ENCODE data around the gene BPHL. TPM values are rescaled to one million over a fixed set of nuclear protein-coding genes. Genes with fewer than 3 reads are reported as not detected.
"Not testable (repeated sequence)": the region's sequence is repeated elsewhere in the genome, so short reads cannot be mapped to it uniquely, and the experiment has no call there.

The BPHL gene
- total RNA-seq, 1 experiment from 2014 or later, result 29.5 TPM

DNA sequence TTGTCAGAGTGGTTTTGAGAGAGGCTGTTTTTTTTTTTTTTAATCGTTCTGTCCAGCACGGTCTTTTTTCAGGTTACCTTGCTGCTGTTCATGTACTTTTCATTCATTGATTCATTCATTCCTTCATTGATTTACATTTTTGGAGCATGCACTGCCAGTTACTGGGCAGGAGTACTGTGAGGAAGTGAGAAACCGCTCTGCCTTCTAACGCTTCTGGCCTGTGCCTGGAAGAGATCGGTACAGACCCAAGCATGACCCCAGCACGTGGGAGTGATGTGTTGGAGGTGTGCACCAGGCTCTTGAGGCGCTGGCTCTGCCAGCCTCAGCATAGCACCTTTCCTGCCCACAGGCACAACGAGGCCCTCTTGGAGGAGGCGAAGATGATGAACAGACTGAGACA is 41.1 kb upstream of the BPHL start:
- Histone ChIP-seq H3K4me3 (ENCODE audit: low read depth, low read length) (no peak overlapping the region), H3K4me1 (no peaks in the 10 kb centered on the region), H3K36me3 (ENCODE audit: control insufficient read depth, insufficient read depth, low read length) (peaks cover 2% of the 10 kb centered on the region), H3K9me3 (no peaks in the 10 kb centered on the region), H3K27me3 (replicated peaks; ENCODE audit: control insufficient read depth, insufficient read depth, low read length) (no peaks in the 10 kb centered on the region)
- no peaks in the 10 kb centered on the region for H3K27me3 Mint-ChIP-seq (ENCODE audit: insufficient read depth, unreplicated experiment)
- H3K27ac Mint-ChIP-seq (ENCODE audit: unreplicated experiment), result no peak overlapping the region
- H3K36me3 Mint-ChIP-seq (ENCODE audit: insufficient read depth, unreplicated experiment), result peaks cover 44% of the 10 kb centered on the region
- no peak overlapping the region for H3K4me3 Mint-ChIP-seq (ENCODE audit: unreplicated experiment)
- no peak for DNase-seq
- TF ChIP-seq, protein P1, sequence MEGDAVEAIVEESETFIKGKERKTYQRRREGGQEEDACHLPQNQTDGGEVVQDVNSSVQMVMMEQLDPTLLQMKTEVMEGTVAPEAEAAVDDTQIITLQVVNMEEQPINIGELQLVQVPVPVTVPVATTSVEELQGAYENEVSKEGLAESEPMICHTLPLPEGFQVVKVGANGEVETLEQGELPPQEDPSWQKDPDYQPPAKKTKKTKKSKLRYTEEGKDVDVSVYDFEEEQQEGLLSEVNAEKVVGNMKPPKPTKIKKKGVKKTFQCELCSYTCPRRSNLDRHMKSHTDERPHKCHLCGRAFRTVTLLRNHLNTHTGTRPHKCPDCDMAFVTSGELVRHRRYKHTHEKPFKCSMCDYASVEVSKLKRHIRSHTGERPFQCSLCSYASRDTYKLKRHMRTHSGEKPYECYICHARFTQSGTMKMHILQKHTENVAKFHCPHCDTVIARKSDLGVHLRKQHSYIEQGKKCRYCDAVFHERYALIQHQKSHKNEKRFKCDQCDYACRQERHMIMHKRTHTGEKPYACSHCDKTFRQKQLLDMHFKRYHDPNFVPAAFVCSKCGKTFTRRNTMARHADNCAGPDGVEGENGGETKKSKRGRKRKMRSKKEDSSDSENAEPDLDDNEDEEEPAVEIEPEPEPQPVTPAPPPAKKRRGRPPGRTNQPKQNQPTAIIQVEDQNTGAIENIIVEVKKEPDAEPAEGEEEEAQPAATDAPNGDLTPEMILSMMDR (IDR thresholded peaks at IDR 0.05; ENCODE audit: insufficient read depth in 1 of 2, low read depth in 1 of 2, low read length in 1 of 2, severe bottlenecking in 1 of 2, unreplicated experiment in 1 of 2), result no peak
- BruUV-seq (replicated peaks), result no TSS peak
- ChIA-PET CTCF (no interaction called here), POLR2A (no interaction called here)
- intact Hi-C loops (cut with micrococcal nuclease; ENCODE audit: unreplicated experiment), result no loop called here
- H3K4me1 Mint-ChIP-seq (ENCODE audit: low read depth, unreplicated experiment), result peaks cover 5% of the 10 kb centered on the region
- no peaks in the 10 kb centered on the region for H3K9me3 Mint-ChIP-seq (ENCODE audit: unreplicated experiment)

DNA sequence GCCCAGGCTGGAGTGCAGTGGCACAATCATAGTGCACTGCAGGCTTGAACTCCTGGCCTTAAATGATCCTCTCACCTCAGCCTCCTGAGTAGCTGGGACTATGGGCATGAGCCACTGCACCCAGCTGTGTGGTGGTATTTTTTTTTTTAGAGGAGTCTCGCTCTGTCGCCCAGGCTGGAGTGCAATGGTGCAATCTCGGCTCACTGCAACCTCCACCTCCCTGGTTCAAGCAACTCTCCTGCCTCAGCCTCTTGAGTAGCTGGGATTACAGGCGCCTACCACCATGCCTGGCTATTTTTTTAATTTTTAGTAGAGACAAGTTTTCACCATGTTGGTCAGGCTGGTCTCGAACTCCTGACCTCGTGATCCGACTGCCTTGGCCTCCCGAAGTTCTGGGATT is 39.6 kb upstream of the BPHL start:
- H3K27ac Mint-ChIP-seq (ENCODE audit: unreplicated experiment); H3K4me1 Mint-ChIP-seq (ENCODE audit: low read depth, unreplicated experiment); H3K4me1 ChIP-seq; POLR2A ChIA-PET; H3K4me3 Mint-ChIP-seq (ENCODE audit: unreplicated experiment); H3K36me3 ChIP-seq (ENCODE audit: control insufficient read depth, insufficient read depth, low read length); H3K4me3 ChIP-seq (ENCODE audit: low read depth, low read length); BruUV-seq (replicated peaks); CTCF ChIA-PET; H3K27me3 Mint-ChIP-seq (ENCODE audit: insufficient read depth, unreplicated experiment); DNase-seq; H3K27me3 ChIP-seq (replicated peaks; ENCODE audit: control insufficient read depth, insufficient read depth, low read length); intact Hi-C loops (cut with micrococcal nuclease; ENCODE audit: unreplicated experiment); H3K9me3 ChIP-seq; H3K9me3 Mint-ChIP-seq (ENCODE audit: unreplicated experiment): not testable (repeated sequence)
- H3K36me3 Mint-ChIP-seq (ENCODE audit: insufficient read depth, unreplicated experiment), result peaks cover 45% of the 10 kb centered on the region

DNA sequence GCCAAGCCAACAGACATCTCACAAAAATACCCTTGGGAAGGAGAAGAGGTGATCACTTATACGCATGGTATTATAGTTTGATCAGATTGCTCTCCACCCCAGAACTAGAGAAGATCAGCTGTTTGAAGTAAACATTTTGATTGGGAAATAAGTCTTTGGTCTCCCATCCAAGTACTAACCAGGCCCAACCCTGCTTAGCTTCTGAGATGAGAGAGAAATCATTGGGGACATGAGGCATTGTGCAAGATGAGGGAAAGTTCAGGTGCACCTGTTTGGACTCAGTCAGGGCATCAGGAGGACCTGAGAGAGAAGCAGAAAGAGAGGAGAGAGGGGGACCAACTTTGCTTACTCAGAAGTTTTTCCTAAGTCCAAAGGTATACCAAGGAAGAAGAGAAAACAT is 38.8 kb upstream of the BPHL start:
- Mint-ChIP-seq H3K36me3 (ENCODE audit: insufficient read depth, unreplicated experiment) (peaks cover 51% of the 10 kb centered on the region), H3K4me3 (ENCODE audit: unreplicated experiment) (no peak overlapping the region), H3K27me3 (ENCODE audit: insufficient read depth, unreplicated experiment) (no peaks in the 10 kb centered on the region), H3K9me3 (ENCODE audit: unreplicated experiment) (no peaks in the 10 kb centered on the region), H3K4me1 (ENCODE audit: low read depth, unreplicated experiment) (peaks cover 5% of the 10 kb centered on the region), H3K27ac (ENCODE audit: unreplicated experiment) (no peak overlapping the region)
- no peak overlapping the region for H3K4me3 ChIP-seq (ENCODE audit: low read depth, low read length)
- H3K36me3 ChIP-seq (ENCODE audit: control insufficient read depth, insufficient read depth, low read length), result peaks cover 2% of the 10 kb centered on the region
- no TSS peak for BruUV-seq (replicated peaks)
- intact Hi-C loops (cut with micrococcal nuclease; ENCODE audit: unreplicated experiment), result no loop called here
- H3K27me3 ChIP-seq (replicated peaks; ENCODE audit: control insufficient read depth, insufficient read depth, low read length), result no peaks in the 10 kb centered on the region
- POLR2A ChIA-PET, result no interaction called here
- H3K9me3 ChIP-seq, result no peaks in the 10 kb centered on the region
- TF ChIP-seq, protein P1 (IDR thresholded peaks at IDR 0.05; ENCODE audit: insufficient read depth in 1 of 2, low read depth in 1 of 2, low read length in 1 of 2, severe bottlenecking in 1 of 2, unreplicated experiment in 1 of 2), result no peak
- CTCF ChIA-PET, result no interaction called here
- no peaks in the 10 kb centered on the region for H3K4me1 ChIP-seq
- DNase-seq, result no peak

DNA sequence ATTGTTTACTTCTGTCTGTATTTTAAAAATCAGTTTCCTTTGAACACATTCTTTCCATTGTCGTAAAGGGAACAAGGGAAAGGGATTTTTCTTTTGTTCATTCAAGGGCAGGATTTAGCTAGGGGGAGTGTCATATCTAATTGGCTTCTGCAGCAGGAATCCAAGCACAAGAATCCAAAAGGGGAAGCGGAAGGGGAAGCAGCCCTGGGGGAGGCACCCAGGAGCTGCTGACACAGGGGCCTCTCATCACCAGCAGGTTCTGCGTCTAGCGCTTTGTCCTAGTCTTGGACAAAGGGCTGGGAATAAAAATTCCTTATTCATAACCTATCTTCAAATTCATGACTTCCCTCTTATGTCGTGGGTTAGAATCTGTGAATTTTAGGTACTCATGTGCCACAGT is 36.6 kb upstream of the BPHL start:
- no peaks in the 10 kb centered on the region for H3K9me3 ChIP-seq
- H3K4me3 ChIP-seq (ENCODE audit: low read depth, low read length), result no peak overlapping the region
- DNase-seq, result no peak
- ChIA-PET CTCF (no interaction called here), POLR2A (no interaction called here)
- TF ChIP-seq, protein P1 (IDR thresholded peaks at IDR 0.05; ENCODE audit: insufficient read depth in 1 of 2, low read depth in 1 of 2, low read length in 1 of 2, severe bottlenecking in 1 of 2, unreplicated experiment in 1 of 2), result no peak
- H3K36me3 ChIP-seq (ENCODE audit: control insufficient read depth, insufficient read depth, low read length), result peaks cover 3% of the 10 kb centered on the region; the same call in 1 of the 2 replicates
- Mint-ChIP-seq H3K27me3 (ENCODE audit: insufficient read depth, unreplicated experiment) (no peaks in the 10 kb centered on the region), H3K36me3 (ENCODE audit: insufficient read depth, unreplicated experiment) (peaks cover 51% of the 10 kb centered on the region), H3K27ac (ENCODE audit: unreplicated experiment) (no peak overlapping the region), H3K9me3 (ENCODE audit: unreplicated experiment) (no peaks in the 10 kb centered on the region), H3K4me1 (ENCODE audit: low read depth, unreplicated experiment) (no peaks in the 10 kb centered on the region), H3K4me3 (ENCODE audit: unreplicated experiment) (no peak overlapping the region)
- no TSS peak for BruUV-seq (replicated peaks)
- no peaks in the 10 kb centered on the region for H3K4me1 ChIP-seq
- H3K27me3 ChIP-seq (replicated peaks; ENCODE audit: control insufficient read depth, insufficient read depth, low read length), result no peaks in the 10 kb centered on the region
- intact Hi-C loops (cut with micrococcal nuclease; ENCODE audit: unreplicated experiment), result no loop called here
